HUES6 (cell line): ENCODE measurements around the gene SCAMP2.

ENCODE experiments used
- H3K27ac ChIP-seq: 2 replicates; pipeline ENCODE4 v1.7.0; 2013; ENCODE audit warnings: low read depth, mild to moderate bottlenecking, low read length, inconsistent platforms
- H3K27me3 ChIP-seq: 2 replicates; pipeline ENCODE4 v1.6.1; 2013; ENCODE audit warnings: low read length; ENCODE audit not compliant: control insufficient read depth, insufficient read depth
- H3K36me3 ChIP-seq: 2 replicates; pipeline ENCODE4 v1.6.1; 2013; ENCODE audit warnings: low read length; ENCODE audit not compliant: control insufficient read depth, insufficient read depth
- H3K4me1 ChIP-seq: 2 replicates; pipeline ENCODE4 v1.6.1; 2013; ENCODE audit warnings: low read length; ENCODE audit not compliant: control insufficient read depth, insufficient read depth
- H3K4me3 ChIP-seq: 2 replicates; pipeline ENCODE4 v1.5.1; 2013; ENCODE audit warnings: low read depth, low read length
- H3K9ac ChIP-seq: one replicate; pipeline ENCODE4 v1.6.1; 2013; ENCODE audit warnings: mild to moderate bottlenecking, low read length
- H3K9me3 ChIP-seq: 2 replicates; pipeline ENCODE4 v1.6.1; 2013; ENCODE audit warnings: low read depth, low read length; ENCODE audit not compliant: control insufficient read depth, insufficient read depth

The SCAMP2 gene

GRCh38 chr15:74844319-74845207 lies 28.6 kb downstream of the SCAMP2 start:
- Histone ChIP-seq H3K4me1 (peaks cover 17% of the 10 kb centered on the region), H3K36me3 (peaks cover 37% of the 10 kb centered on the region), H3K4me3 (no peak overlapping the region), H3K9me3 (no peaks in the 10 kb centered on the region), H3K9ac (no peak overlapping the region), H3K27me3 (no peaks in the 10 kb centered on the region), H3K27ac (no peak overlapping the region)

GRCh38 chr15:74843891-74844299 lies 29.3 kb downstream of the SCAMP2 start:
- Histone ChIP-seq H3K27ac (peak overlapping the region; percentile 92; the same call in 1 of the 2 replicates), H3K4me1 (peaks cover 17% of the 10 kb centered on the region), H3K4me3 (peak overlapping the region; percentile 86), H3K9me3 (no peaks in the 10 kb centered on the region), H3K9ac (peak overlapping the region; percentile 81), H3K36me3 (peaks cover 37% of the 10 kb centered on the region), H3K27me3 (no peaks in the 10 kb centered on the region)

GRCh38 chr15:74843445-74843828 lies 29.7 kb downstream of the SCAMP2 start:
- H3K36me3 ChIP-seq, result peaks cover 36% of the 10 kb centered on the region

GRCh38 chr15:74842581-74843444 lies 30.4 kb downstream of the SCAMP2 start, which contains the start of gene ULK3:
TSS of gene ULK3 (minus strand) at chr15:74843156. CDS start at chr15:74843105, 51 bp downstream.
- Histone ChIP-seq H3K9ac (peak within 1 kb of the TSS; percentile 81), H3K27me3 (no peaks in the 10 kb centered on the region), H3K4me3 (peak within 1 kb of the TSS; percentile 86), H3K4me1 (peaks cover 17% of the 10 kb centered on the region), H3K36me3 (peaks cover 32% of the 10 kb centered on the region), H3K27ac (peak within 1 kb of the TSS; percentile 92), H3K9me3 (no peaks in the 10 kb centered on the region)

More at GRCh38 chr15:74843445-74843828, 29.7 kb downstream of the SCAMP2 start:
- peaks cover 17% of the 10 kb centered on the region for H3K4me1 ChIP-seq
- no peaks in the 10 kb centered on the region for H3K27me3 ChIP-seq
- peak overlapping the region; percentile 86 for H3K4me3 ChIP-seq
- no peaks in the 10 kb centered on the region for H3K9me3 ChIP-seq
- peak overlapping the region; percentile 92 for H3K27ac ChIP-seq
- H3K9ac ChIP-seq, result peak overlapping the region; percentile 81

GRCh38 chr15:74841891-74842373 lies 31.2 kb downstream of the SCAMP2 start:
- H3K9me3 ChIP-seq, result no peaks in the 10 kb centered on the region
- no peak overlapping the region for H3K9ac ChIP-seq
- no peaks in the 10 kb centered on the region for H3K27me3 ChIP-seq
- H3K36me3 ChIP-seq, result peaks cover 30% of the 10 kb centered on the region
- H3K4me1 ChIP-seq, result peaks cover 17% of the 10 kb centered on the region
- peak overlapping the region; percentile 86 for H3K4me3 ChIP-seq
- no peak overlapping the region for H3K27ac ChIP-seq

- no peak overlapping the region for H3K4me3 ChIP-seq
- no peak overlapping the region for H3K9ac ChIP-seq
- no peak overlapping the region for H3K27ac ChIP-seq
- no peaks in the 10 kb centered on the region for H3K27me3 ChIP-seq
- H3K9me3 ChIP-seq, result no peaks in the 10 kb centered on the region
- H3K4me1 ChIP-seq, result peaks cover 17% of the 10 kb centered on the region
- H3K36me3 ChIP-seq, result peaks cover 34% of the 10 kb centered on the region
Observed at GRCh38 chr15:74840851-74841775, 32.1 kb downstream of the SCAMP2 start.

- H3K4me1 ChIP-seq, result peaks cover 22% of the 10 kb centered on the region
- no peak overlapping the region for H3K27ac ChIP-seq
- H3K9me3 ChIP-seq, result no peaks in the 10 kb centered on the region
- no peak overlapping the region for H3K4me3 ChIP-seq
- H3K36me3 ChIP-seq, result peaks cover 25% of the 10 kb centered on the region
- H3K9ac ChIP-seq, result no peak overlapping the region
- H3K27me3 ChIP-seq, result no peaks in the 10 kb centered on the region
Observed at GRCh38 chr15:74839526-74840395, 33.4 kb downstream of the SCAMP2 start.

- Histone ChIP-seq H3K36me3 (peaks cover 19% of the 10 kb centered on the region), H3K27ac (no peak overlapping the region), H3K9ac (no peak overlapping the region), H3K4me3 (no peak overlapping the region), H3K4me1 (peaks cover 16% of the 10 kb centered on the region), H3K9me3 (no peaks in the 10 kb centered on the region), H3K27me3 (no peaks in the 10 kb centered on the region)
Observed at GRCh38 chr15:74838746-74839525, 34.2 kb downstream of the SCAMP2 start.

GRCh38 chr15:74838137-74838516 lies 35.0 kb downstream of the SCAMP2 start:
- Histone ChIP-seq H3K27me3 (no peaks in the 10 kb centered on the region), H3K4me3 (no peak overlapping the region), H3K9ac (no peak overlapping the region), H3K4me1 (peaks cover 11% of the 10 kb centered on the region), H3K9me3 (no peaks in the 10 kb centered on the region), H3K27ac (no peak overlapping the region), H3K36me3 (peaks cover 19% of the 10 kb centered on the region)
